ENCODE data around the gene ZNF232. TPM values are rescaled to one million over a fixed set of nuclear protein-coding genes. Genes with fewer than 3 reads are reported as not detected.
A peak's percentile ranks its signal among the peaks of the same experiment; 100 is the strongest.
"Not testable (repeated sequence)": the region's sequence is repeated elsewhere in the genome, so short reads cannot be mapped to it uniquely, and the experiment has no call there.

ZNF232 gene
- total RNA-seq, 1 donor from 2014 or later, result 4.1 TPM

GRCh38 chr17:5092218-5093010, 19.3 kb downstream of the ZNF232 start:
- Histone ChIP-seq H3K9me3 (replicated peaks) (peaks cover 98% of the 10 kb centered on the region), H3K4me1 (peaks cover 5% of the 10 kb centered on the region), H3K27ac (replicated peaks) (no peak overlapping the region), H3K36me3 (peaks cover 70% of the 10 kb centered on the region), H3K27me3 (ENCODE audit: low read depth) (no peaks in the 10 kb centered on the region), H3K4me3 (no peak overlapping the region)
- DNase-seq, result no peak
- TF ChIP-seq CTCF (IDR thresholded peaks at IDR 0.05; ENCODE audit: borderline replicate concordance), result no peak
- intact Hi-C loops (cut with micrococcal nuclease), result loop anchor here (10.0 kb wide), 1 partner anchor 92 kb away; no protein-coding TSS in a partner anchor

- Histone ChIP-seq H3K4me3 (no peak overlapping the region), H3K9me3 (replicated peaks) (peaks cover 29% of the 10 kb centered on the region), H3K4me1 (peaks cover 44% of the 10 kb centered on the region), H3K36me3 (peaks cover 29% of the 10 kb centered on the region), H3K27ac (replicated peaks) (no peak overlapping the region), H3K27me3 (ENCODE audit: low read depth) (no peaks in the 10 kb centered on the region)
- no peak for DNase-seq
- intact Hi-C loops (cut with micrococcal nuclease), result no loop called here
- no peak for TF ChIP-seq CTCF (IDR thresholded peaks at IDR 0.05; ENCODE audit: borderline replicate concordance)
Observed at GRCh38 chr17:5080591-5080990, 31.1 kb downstream of the ZNF232 start.

- peak; percentile 17 for TF ChIP-seq CTCF (IDR thresholded peaks at IDR 0.05; ENCODE audit: borderline replicate concordance)
- H3K27ac ChIP-seq (replicated peaks), result peak within 1 kb of the TSS; percentile 94
- intact Hi-C loops (cut with micrococcal nuclease), result no loop called here
- H3K4me3 ChIP-seq, result peak within 1 kb of the TSS; percentile 99
- H3K27me3 ChIP-seq (ENCODE audit: low read depth), result peaks cover 9% of the 10 kb centered on the region
- peaks cover 9% of the 10 kb centered on the region for H3K9me3 ChIP-seq (replicated peaks)
- peak; percentile 87 for DNase-seq
- peaks cover 9% of the 10 kb centered on the region for H3K36me3 ChIP-seq
- H3K4me1 ChIP-seq, result peaks cover 44% of the 10 kb centered on the region
Observed at GRCh38 chr17:5078106-5079028, 33.3 kb downstream of the ZNF232 start, which contains the start of gene ZFP3. Gene ZFP3 (plus strand): TSS chr17:5078467. CDS start chr17:5091505, 13,038 bp downstream.

GRCh38 chr17:5077781-5078105, 33.9 kb downstream of the ZNF232 start:
- peaks cover 4% of the 10 kb centered on the region for H3K36me3 ChIP-seq
- peaks cover 10% of the 10 kb centered on the region for H3K27me3 ChIP-seq (ENCODE audit: low read depth)
- peak overlapping the region; percentile 94 for H3K27ac ChIP-seq (replicated peaks)
- peak overlapping the region; percentile 99 for H3K4me3 ChIP-seq
- H3K9me3 ChIP-seq (replicated peaks), result peaks cover 3% of the 10 kb centered on the region
- intact Hi-C loops (cut with micrococcal nuclease), result no loop called here
- no peak for DNase-seq
- TF ChIP-seq CTCF (IDR thresholded peaks at IDR 0.05; ENCODE audit: borderline replicate concordance), result no peak
- peaks cover 40% of the 10 kb centered on the region for H3K4me1 ChIP-seq

GRCh38 chr17:5077275-5077674, 34.4 kb downstream of the ZNF232 start:
- H3K4me3 ChIP-seq, result peak overlapping the region; percentile 99
- H3K36me3 ChIP-seq; intact Hi-C loops (cut with micrococcal nuclease); H3K27me3 ChIP-seq (ENCODE audit: low read depth); DNase-seq; H3K9me3 ChIP-seq (replicated peaks): not testable (repeated sequence)
- H3K27ac ChIP-seq (replicated peaks), result peak overlapping the region; percentile 94
- peaks cover 40% of the 10 kb centered on the region for H3K4me1 ChIP-seq

GRCh38 chr17:5075472-5075871, 36.2 kb downstream of the ZNF232 start:
- Histone ChIP-seq H3K4me1 (peaks cover 33% of the 10 kb centered on the region), H3K27me3 (ENCODE audit: low read depth) (peaks cover 14% of the 10 kb centered on the region)
- H3K4me3 ChIP-seq; H3K9me3 ChIP-seq (replicated peaks); H3K36me3 ChIP-seq; intact Hi-C loops (cut with micrococcal nuclease); DNase-seq; H3K27ac ChIP-seq (replicated peaks): not testable (repeated sequence)

Measured in left ventricle myocardium inferior (tissue), 1 donor.